ENCODE data around the gene USP34. TPM values are rescaled to one million over a fixed set of nuclear protein-coding genes. Genes with fewer than 3 reads are reported as not detected.

USP34 gene
- total and polyA plus RNA-seq, 12 donors, result 34.3 to 75.7 (median 58.6) TPM

DNA sequence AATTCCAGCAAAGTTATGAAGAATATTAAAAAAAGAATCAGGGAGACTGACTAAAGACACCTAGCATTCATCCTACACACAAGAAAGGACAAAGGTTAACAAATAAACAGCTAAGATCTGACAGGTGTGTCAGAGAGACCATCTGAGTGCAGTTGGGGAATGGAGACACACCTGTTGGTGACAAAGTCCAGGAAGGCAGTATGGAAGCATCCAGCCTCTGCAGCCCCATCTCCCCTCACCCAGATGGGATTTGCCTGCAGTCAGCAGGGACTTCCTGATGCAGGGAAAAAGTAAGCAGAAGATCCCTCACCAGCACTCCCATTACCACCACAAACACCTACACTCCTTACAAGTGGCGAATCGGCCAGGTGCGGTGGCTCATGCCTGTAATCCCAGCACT, 37.9 kb downstream of the USP34 start:
- intact Hi-C loops (cut with DNase I), result no loop called here
- H3K27ac ChIP-seq, result peak overlapping the region in 1 of 10 donors; percentile 11
- no peaks in the 10 kb centered on the region for H3K36me3 ChIP-seq
- H3K9me3 ChIP-seq, result peaks cover 0 to 28% (median 10%) of the 10 kb centered on the region in 11 donors
- no peaks in the 10 kb centered on the region for H3K27me3 ChIP-seq
- DNase-seq, result no peak
- H3K4me1 ChIP-seq, result peaks cover 3 to 53% (median 34%) of the 10 kb centered on the region in 9 donors
- H3K4me3 ChIP-seq, result no peak overlapping the region
- WGBS, 2 donors, result 93 to 96% methylated on average over 3 of the region's 3 CpGs
- TF ChIP-seq, protein P1, sequence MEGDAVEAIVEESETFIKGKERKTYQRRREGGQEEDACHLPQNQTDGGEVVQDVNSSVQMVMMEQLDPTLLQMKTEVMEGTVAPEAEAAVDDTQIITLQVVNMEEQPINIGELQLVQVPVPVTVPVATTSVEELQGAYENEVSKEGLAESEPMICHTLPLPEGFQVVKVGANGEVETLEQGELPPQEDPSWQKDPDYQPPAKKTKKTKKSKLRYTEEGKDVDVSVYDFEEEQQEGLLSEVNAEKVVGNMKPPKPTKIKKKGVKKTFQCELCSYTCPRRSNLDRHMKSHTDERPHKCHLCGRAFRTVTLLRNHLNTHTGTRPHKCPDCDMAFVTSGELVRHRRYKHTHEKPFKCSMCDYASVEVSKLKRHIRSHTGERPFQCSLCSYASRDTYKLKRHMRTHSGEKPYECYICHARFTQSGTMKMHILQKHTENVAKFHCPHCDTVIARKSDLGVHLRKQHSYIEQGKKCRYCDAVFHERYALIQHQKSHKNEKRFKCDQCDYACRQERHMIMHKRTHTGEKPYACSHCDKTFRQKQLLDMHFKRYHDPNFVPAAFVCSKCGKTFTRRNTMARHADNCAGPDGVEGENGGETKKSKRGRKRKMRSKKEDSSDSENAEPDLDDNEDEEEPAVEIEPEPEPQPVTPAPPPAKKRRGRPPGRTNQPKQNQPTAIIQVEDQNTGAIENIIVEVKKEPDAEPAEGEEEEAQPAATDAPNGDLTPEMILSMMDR (IDR thresholded peaks at IDR 0.05), result no peak
- ATAC-seq, result no peak

DNA sequence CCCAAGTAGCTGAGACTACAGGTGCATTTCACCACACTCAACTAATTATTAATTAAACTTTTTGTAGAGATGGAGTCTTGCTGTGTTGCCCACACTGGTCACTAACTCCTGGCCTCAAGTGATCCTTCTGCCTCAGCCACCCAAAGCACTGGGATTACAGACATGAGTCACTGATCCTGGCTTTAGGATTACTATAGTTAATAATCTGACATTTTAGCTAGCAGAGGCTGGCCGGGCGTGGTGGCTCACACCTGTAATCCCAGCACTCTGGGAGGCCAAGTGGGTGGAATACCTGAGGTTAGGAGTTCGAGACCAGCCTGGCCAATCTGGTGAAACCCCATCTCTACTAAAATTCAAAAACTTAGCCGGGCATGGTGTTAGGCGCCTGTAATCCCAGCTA, 39.5 kb downstream of the USP34 start:
- H3K27me3 ChIP-seq, result no peaks in the 10 kb centered on the region
- WGBS, 2 donors, result 98 to 99% methylated on average over 5 of the region's 5 CpGs
- no peaks in the 10 kb centered on the region for H3K36me3 ChIP-seq
- H3K27ac ChIP-seq, result no peak overlapping the region
- H3K4me1 ChIP-seq, result peaks cover 3 to 53% (median 38%) of the 10 kb centered on the region in 9 donors
- ATAC-seq (no peak), DNase-seq (no peak)
- TF ChIP-seq, protein P1 (IDR thresholded peaks at IDR 0.05), result no peak
- H3K4me3 ChIP-seq, result no peak overlapping the region
- peaks cover 0 to 13% (median 0%) of the 10 kb centered on the region in 11 donors for H3K9me3 ChIP-seq
- intact Hi-C loops (cut with DNase I), result no loop called here

DNA sequence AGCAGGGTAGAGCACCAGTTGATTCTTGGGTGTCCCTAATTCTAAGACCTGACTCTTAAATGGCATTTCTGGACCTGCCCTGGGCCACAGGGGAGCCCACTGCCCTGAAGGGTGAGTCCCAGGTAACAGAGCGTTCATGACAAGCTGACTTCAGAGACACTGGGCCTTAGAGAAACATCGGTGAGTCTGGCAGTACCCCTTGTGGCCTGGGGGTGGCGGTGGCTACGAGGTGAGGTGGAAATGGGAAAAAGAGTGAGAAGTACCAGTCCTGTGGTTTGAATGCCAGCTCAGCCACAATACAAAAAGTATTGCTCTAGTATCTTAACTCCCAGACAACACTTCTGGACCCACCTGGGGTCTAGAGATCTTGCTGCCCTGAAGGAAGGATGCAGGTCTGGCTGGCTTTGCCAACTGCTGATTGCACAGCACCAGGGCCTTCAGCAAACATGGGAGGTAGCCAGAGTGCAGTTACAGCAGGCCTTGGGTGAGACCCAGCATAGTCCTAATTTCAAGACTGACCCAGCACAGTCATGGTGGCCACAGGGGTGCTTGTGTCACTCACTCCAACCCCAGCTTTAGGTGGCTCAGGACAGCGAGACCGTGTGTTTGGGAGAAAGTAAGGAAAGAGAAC, 44.5 kb downstream of the USP34 start:
- TF ChIP-seq, protein P1 (IDR thresholded peaks at IDR 0.05), result peak in 7 of 9 donors; percentile 22 to 68 (median 41)
- Histone ChIP-seq H3K9me3 (no peaks in the 10 kb centered on the region), H3K36me3 (no peaks in the 10 kb centered on the region), H3K4me3 (no peak overlapping the region), H3K4me1 (peaks cover under 1 to 63% (median 45%) of the 10 kb centered on the region in 9 donors), H3K27ac (peak overlapping the region in 1 of 10 donors; percentile 5), H3K27me3 (no peaks in the 10 kb centered on the region)
- DNase-seq, result no peak
- intact Hi-C loops (cut with DNase I), result loop anchor here in 2 of 10 donors (5.0 kb wide), 2 partner anchors 41 to 46 kb away; partner anchors contain the start of gene USP34 (in 1 of the 2)
- WGBS, 2 donors, result 67 to 74% methylated on average over 6 of the region's 6 CpGs
- ATAC-seq, result peak in 6 of 8 donors; percentile 33 to 64 (median 50)

DNA sequence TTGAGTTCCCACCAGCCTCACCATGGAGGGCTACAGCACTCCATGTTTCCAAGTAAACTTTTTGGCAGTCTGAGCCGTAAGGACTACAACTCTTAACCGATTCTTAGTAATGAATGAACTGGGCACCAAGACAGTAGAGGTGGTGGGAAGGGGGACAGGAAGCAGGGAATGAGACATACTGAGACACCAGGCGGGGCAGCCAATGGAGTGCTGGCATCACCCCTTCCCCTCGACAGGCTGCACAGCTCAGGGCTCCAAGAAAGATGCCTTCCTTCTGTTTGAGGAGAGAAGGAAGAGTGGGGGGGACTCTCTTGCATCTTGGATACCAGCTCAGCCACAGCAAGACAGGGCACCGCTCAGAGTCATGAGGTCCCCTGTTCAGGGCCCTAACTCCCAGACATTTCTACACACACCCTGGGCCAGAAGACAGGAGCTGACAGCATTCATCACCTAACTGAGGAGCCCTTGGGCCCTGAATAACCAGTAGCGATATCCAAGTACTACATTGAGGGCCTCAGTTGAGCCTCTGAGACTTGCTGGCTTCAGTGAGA, 45.2 kb downstream of the USP34 start:
- Histone ChIP-seq H3K27me3 (no peaks in the 10 kb centered on the region), H3K36me3 (no peaks in the 10 kb centered on the region), H3K27ac (peak overlapping the region in 1 of 10 donors; percentile 5), H3K4me1 (peaks cover 5 to 70% (median 52%) of the 10 kb centered on the region in 9 donors), H3K4me3 (no peak overlapping the region), H3K9me3 (no peaks in the 10 kb centered on the region)
- intact Hi-C loops (cut with DNase I), result loop anchor here in 2 of 10 donors (5.0 kb wide), 2 partner anchors 42 to 47 kb away; partner anchors contain the start of gene USP34 (in 1 of the 2)
- TF ChIP-seq, protein P1 (IDR thresholded peaks at IDR 0.05), result no peak
- DNase-seq (no peak), ATAC-seq (peak in 4 of 8 donors; percentile 9 to 28 (median 14))
- WGBS, 2 donors, result 80 to 87% methylated on average over 6 of the region's 6 CpGs

Data from heart right ventricle (tissue), 16 donors.